MM.1S (cell line): Measurements from ENCODE around the gene ZNG1A.

Experiments used
- DNase-seq: peaks from one replicate; pipeline ENCODE4 v3.0.0-alpha.2; 2015
- H2AFZ ChIP-seq: fragments of 300-600 bp; sonication (generic); 2 replicates; pipeline ENCODE4 v1.6.0; 2016; ENCODE audit warnings: antibody characterized with exemption, low read length
- H3F3A ChIP-seq: fragments of 300-600 bp; sonication (generic); 2 replicates; pipeline ENCODE4 v1.6.1; 2016; ENCODE audit warnings: mild to moderate bottlenecking, antibody characterized with exemption, low read length, moderate library complexity, mixed read lengths; ENCODE audit not compliant: insufficient read depth
- H3K27ac ChIP-seq: fragments of 300-600 bp; sonication (generic); 2 replicates; pipeline ENCODE4 v1.5.1; 2016; ENCODE audit warnings: mild to moderate bottlenecking, low read length
- H3K27me3 ChIP-seq: fragments of 300-600 bp; sonication (generic); replicated peaks from 2 replicates; pipeline ENCODE4 v1.6.0; 2016; ENCODE audit warnings: low read length; ENCODE audit not compliant: insufficient read depth
- H3K36me3 ChIP-seq: fragments of 300-600 bp; sonication (generic); replicated peaks from 2 replicates; pipeline ENCODE4 v1.6.1; 2016; ENCODE audit warnings: mild to moderate bottlenecking, low read length, mixed read lengths; ENCODE audit not compliant: insufficient read depth
- H3K4me1 ChIP-seq: fragments of 300-600 bp; sonication (generic); 2 replicates; pipeline ENCODE4 v1.6.1; 2016; ENCODE audit warnings: low read length, mixed read lengths
- H3K4me2 ChIP-seq: fragments of 300-600 bp; sonication (generic); 2 replicates; pipeline ENCODE4 v1.6.0; 2016; ENCODE audit warnings: low read depth, low read length
- H3K4me3 ChIP-seq: fragments of 300-600 bp; sonication (generic); 2 replicates; pipeline ENCODE4 v1.5.1; 2016; ENCODE audit warnings: low read length, mixed read lengths
- H3K79me2 ChIP-seq: fragments of 300-600 bp; sonication (generic); 2 replicates; pipeline ENCODE4 v1.6.1; 2016; ENCODE audit warnings: mixed run types, low read length, mixed read lengths
- H3K9ac ChIP-seq: fragments of 300-600 bp; sonication (generic); 2 replicates; pipeline ENCODE4 v1.6.1; 2016; ENCODE audit warnings: low read length, mixed read lengths
- H3K9me2 ChIP-seq: fragments of 300-600 bp; sonication (generic); replicated peaks from 2 replicates; pipeline ENCODE4 v1.6.1; 2016; ENCODE audit warnings: mild to moderate bottlenecking, low read length, mixed read lengths; ENCODE audit not compliant: insufficient read depth
- H3K9me3 ChIP-seq: fragments of 300-600 bp; sonication (generic); replicated peaks from 2 replicates; pipeline ENCODE4 v1.6.1; 2016; ENCODE audit warnings: mild to moderate bottlenecking, low read length, mixed read lengths; ENCODE audit not compliant: insufficient read depth
- H4K20me1 ChIP-seq: fragments of 300-600 bp; sonication (generic); 2 replicates; pipeline ENCODE4 v1.6.1; 2016; ENCODE audit warnings: mild to moderate bottlenecking, low read length, moderate library complexity, mixed read lengths; ENCODE audit not compliant: insufficient read depth
- EZH2 ChIP-seq: fragments of 300-600 bp; sonication (generic); optimal IDR thresholded peaks from 2 replicates; pipeline ENCODE3; 2017; ENCODE audit warnings: low read depth, mild to moderate bottlenecking, antibody characterized with exemption, low read length, mixed read lengths
- EZH2phosphoT487 ChIP-seq: fragments of 300-600 bp; sonication (generic); IDR thresholded peaks from 2 replicates; pipeline ENCODE4 v1.6.1; 2018; ENCODE audit warnings: antibody characterized with exemption, low read length
- TF ChIP-seq, protein P1 (sequence below): fragments of 300-600 bp; sonication (generic); IDR thresholded peaks from 2 replicates; pipeline ENCODE4 v1.5.1; 2016; ENCODE audit warnings: antibody characterized with exemption, low read length, mixed read lengths

ZNG1A gene

DNA sequence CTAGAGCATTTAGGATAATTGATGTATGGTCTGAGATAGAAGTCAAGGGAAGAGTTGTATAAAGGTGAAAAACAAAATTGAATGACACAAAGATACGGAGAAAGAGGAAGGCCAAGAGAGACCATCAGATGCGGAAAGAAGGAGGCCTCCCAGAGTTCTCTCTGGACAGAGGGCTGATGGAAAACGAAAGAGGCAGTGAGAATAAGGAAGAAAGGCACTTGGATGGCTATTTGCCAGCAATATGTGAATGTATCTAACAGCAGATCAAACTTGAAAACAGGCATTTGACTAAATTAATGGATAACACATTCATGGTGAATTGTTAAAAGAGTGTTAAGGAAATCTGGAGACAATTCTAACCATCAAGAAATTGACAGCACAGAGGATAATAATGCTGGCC lies 33.4 kb upstream of the ZNG1A start:
- TF ChIP-seq EZH2: no peak
- TF ChIP-seq EZH2phosphoT487: no peak
- TF ChIP-seq, protein P1, sequence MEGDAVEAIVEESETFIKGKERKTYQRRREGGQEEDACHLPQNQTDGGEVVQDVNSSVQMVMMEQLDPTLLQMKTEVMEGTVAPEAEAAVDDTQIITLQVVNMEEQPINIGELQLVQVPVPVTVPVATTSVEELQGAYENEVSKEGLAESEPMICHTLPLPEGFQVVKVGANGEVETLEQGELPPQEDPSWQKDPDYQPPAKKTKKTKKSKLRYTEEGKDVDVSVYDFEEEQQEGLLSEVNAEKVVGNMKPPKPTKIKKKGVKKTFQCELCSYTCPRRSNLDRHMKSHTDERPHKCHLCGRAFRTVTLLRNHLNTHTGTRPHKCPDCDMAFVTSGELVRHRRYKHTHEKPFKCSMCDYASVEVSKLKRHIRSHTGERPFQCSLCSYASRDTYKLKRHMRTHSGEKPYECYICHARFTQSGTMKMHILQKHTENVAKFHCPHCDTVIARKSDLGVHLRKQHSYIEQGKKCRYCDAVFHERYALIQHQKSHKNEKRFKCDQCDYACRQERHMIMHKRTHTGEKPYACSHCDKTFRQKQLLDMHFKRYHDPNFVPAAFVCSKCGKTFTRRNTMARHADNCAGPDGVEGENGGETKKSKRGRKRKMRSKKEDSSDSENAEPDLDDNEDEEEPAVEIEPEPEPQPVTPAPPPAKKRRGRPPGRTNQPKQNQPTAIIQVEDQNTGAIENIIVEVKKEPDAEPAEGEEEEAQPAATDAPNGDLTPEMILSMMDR: no peak
- no peak overlapping the region for H3K9ac ChIP-seq
- H3K27ac ChIP-seq: no peak overlapping the region
- no peaks in the 10 kb centered on the region; the same call in 1 of the 2 replicates for H3F3A ChIP-seq
- no peak overlapping the region for H2AFZ ChIP-seq
- no peaks in the 10 kb centered on the region for H4K20me1 ChIP-seq
- H3K4me2 ChIP-seq: no peak overlapping the region
- H3K4me3 ChIP-seq: no peak overlapping the region
- H3K27me3 ChIP-seq: peaks cover 16% of the 10 kb centered on the region; the same call in 1 of the 2 replicates
- H3K9me3 ChIP-seq: no peaks in the 10 kb centered on the region
- H3K79me2 ChIP-seq: no peaks in the 10 kb centered on the region
- no peaks in the 10 kb centered on the region for H3K36me3 ChIP-seq
- H3K4me1 ChIP-seq: peaks cover 4% of the 10 kb centered on the region; the same call in 1 of the 2 replicates
- no peak for DNase-seq
- no peaks in the 10 kb centered on the region for H3K9me2 ChIP-seq

DNA sequence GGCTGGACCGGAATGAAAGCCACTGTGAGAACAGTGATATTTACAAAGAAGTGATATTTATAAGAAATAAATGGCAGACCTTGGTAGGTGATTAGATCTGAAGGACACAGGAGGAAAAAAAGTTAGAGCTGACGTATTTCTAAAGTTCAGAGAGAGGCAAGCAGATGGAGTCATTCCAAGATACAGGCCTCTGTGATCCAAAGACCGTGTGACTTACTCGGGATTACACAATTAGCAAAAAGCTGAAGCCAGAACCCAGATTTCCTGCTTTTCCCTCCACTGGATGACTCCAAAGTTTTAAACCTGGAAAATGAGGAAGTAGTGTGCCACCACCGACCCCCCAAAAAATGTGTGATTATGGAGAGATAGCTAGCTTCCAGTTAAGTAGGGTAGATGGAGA lies 32.7 kb upstream of the ZNG1A start:
- no peak overlapping the region for H3K27ac ChIP-seq

DNA sequence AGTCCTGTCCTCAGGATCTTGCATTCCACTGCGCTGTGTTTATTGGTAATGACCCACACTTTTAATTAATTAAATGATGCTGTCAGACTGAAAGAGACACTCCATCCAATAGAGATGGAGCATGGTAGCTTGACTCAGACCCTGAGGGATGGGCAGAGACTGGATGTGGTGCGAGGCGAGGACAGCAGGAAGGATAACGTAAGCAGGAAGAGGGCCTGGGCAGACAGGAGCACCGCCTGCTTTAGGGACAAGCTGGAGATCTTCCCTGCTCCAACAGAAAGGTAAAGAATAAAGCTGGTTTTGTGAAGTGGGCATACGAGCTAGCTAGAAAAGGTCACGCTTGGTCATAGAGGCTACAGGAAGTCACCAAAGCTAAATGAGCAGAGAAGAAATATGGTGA lies 32.2 kb upstream of the ZNG1A start:
- H3K4me2 ChIP-seq: no peak overlapping the region
- no peaks in the 10 kb centered on the region for H3K79me2 ChIP-seq
- TF ChIP-seq EZH2 (no peak), EZH2phosphoT487 (no peak)
- TF ChIP-seq, protein P1: no peak
- H3K36me3 ChIP-seq: no peaks in the 10 kb centered on the region
- H2AFZ ChIP-seq: no peak overlapping the region
- H4K20me1 ChIP-seq: no peaks in the 10 kb centered on the region
- no peak overlapping the region for H3K9ac ChIP-seq
- no peaks in the 10 kb centered on the region for H3K9me3 ChIP-seq
- peaks cover 14% of the 10 kb centered on the region; the same call in 1 of the 2 replicates for H3K27me3 ChIP-seq
- H3K27ac ChIP-seq: no peak overlapping the region
- H3K4me1 ChIP-seq: peaks cover 4% of the 10 kb centered on the region; the same call in 1 of the 2 replicates
- DNase-seq: no peak
- H3K9me2 ChIP-seq: no peaks in the 10 kb centered on the region
- no peaks in the 10 kb centered on the region; the same call in 1 of the 2 replicates for H3F3A ChIP-seq
- no peak overlapping the region for H3K4me3 ChIP-seq

More for the DNA sequence above, 32.7 kb upstream of the ZNG1A start:
- Histone ChIP-seq H2AFZ (no peak overlapping the region), H3K4me2 (no peak overlapping the region), H3F3A (no peaks in the 10 kb centered on the region; the same call in 1 of the 2 replicates), H4K20me1 (no peaks in the 10 kb centered on the region), H3K27me3 (peaks cover 16% of the 10 kb centered on the region; the same call in 1 of the 2 replicates), H3K4me3 (no peak overlapping the region), H3K9me2 (no peaks in the 10 kb centered on the region), H3K4me1 (peaks cover 4% of the 10 kb centered on the region; the same call in 1 of the 2 replicates), H3K79me2 (no peaks in the 10 kb centered on the region), H3K36me3 (no peaks in the 10 kb centered on the region), H3K9ac (no peak overlapping the region), H3K9me3 (no peaks in the 10 kb centered on the region)
- TF ChIP-seq, protein P1: no peak
- no peak for TF ChIP-seq EZH2phosphoT487
- TF ChIP-seq EZH2: no peak
- no peak for DNase-seq
